Endometrial microvascular endothelial cells (primary cell): Measurements from ENCODE around the gene C15orf39. TPM values are rescaled to one million over a fixed set of nuclear protein-coding genes. Genes with fewer than 3 reads are reported as not detected.

Experiments used
- in situ Hi-C: cut with HindIII; loops from 2 replicates; pipeline ENCODE4 v1.10.0; 2017; ENCODE audit warnings: low sequenced_read_pairs, low pct_unique_long_range_greater_than_20kb; ENCODE audit errors: inconsistent ontology term
- total RNA-seq: library from RNA; depleted of rRNA; stranded (reverse); fragments of >200 nt; gene quantifications from one replicate; pipeline ENCODE4 v1.2.3, GENCODE V29; 2015; ENCODE audit errors: inconsistent ontology term

C15orf39 gene
- total RNA-seq, 1 donor from 2014 or later: 16.1 TPM

DNA sequence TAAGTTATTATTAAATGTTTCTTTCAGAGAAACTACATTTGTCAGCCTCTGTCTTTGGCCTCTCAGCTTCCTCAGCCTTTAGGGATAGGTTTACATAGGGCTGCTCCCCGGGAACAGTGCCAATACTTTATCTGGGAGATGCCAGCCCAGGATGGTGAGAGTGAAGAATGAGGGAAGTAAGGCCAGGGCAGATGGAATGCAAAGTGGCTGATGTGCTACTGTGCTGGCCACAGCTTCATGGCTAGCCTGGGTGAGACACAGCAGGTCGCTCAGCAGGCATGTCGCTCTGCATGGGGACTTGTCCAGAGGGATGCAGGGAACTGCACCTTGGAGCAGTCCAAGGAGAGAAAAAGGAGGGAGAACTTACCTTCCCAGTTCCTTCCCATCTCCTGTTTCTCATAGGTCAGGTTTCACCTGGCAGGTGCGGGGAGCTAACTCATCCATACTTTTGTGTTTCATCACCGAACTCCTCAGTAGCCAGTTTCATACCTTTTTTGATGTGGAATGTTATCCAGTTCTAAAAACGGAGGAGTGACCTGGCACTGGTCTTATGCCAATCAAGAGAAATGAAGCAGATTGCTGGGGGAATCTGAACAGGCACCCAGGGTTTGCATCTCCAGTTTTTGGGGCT, 30.9 kb upstream of the C15orf39 start:
- in situ Hi-C loops: no loop called here

DNA sequence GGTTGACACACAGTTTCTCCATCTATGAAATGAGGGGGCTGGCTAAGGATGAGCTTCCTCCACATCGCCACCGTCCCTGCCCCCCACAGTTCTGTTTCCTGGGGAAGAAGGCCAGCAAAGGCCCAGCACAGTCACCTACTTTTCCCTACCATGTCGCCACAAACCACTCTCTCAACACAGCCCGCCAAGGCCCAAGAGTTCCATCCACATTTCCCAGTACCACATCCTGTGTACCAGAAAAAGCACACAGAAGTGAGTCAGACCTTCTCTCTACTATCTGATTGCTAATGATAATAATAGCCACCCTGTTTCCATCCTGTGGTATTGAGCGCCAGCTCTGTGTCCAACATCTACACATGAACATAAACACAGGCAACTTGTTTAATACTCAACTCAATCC, 30.3 kb upstream of the C15orf39 start:
- in situ Hi-C loops: no loop called here

DNA sequence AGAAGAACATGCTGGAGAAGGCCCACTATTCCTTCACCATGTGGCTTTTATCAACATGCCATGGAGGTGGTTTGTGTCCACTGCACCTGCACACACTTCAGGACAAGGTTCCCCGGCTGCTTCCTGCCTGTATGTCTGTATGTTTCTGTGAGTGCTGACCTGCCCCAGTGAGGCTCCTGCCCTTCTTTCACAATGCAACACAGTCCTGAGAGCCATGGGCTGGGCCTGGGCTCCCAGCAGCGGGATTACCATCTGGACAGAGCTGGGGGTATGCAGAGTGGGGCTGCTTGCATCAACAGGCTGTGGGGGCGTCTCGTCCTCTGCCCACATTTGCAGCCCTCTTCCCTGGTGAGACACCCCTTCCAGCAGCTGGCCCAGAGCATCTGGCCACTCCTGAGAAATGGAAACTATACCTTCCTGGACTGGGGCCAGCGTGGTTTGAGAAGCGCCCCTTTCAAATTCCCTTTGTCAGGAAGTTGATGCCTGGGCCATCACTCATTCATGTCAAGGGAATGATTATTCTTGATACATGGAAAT, 29.3 kb upstream of the C15orf39 start:
- in situ Hi-C loops: no loop called here

DNA sequence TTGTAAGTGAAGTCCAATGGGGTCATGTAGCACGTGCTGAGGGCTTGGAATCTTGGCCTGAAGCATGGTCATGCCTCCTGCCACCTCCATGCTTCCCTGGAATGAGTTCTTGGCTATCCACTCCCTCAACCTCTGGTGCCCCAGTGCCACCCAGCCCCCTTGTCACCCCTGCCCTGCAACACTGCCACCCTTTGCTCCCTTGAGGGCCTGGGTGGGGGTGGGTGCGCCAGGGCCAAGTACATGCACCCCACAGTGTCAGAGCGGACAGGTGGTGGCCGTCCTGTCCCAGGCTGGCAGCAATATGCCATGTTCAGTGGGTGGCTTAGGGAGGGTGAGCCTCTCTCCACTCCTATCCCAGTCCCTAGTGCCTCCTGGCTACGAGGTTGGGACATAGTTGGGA, 27.6 kb upstream of the C15orf39 start:
- in situ Hi-C loops: no loop called here

DNA sequence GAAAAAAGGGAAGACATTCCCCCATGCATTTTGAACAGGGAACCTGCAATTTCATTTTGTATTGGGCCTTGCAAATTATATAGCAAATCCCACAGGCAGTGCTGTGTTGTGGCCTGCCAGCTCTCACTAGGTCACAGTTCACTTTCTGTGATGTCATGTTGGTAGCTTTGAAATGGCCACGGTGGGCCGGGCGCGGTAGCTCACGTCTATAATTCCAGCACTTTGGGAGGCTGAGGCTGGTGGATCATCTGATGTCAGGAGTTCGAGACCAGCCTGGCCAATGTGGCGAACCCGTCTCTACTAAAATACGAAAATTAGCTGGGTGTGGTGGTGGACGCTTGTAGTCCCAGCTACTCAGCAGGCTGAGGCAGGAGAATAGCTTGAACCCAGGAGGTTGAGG, 27.0 kb upstream of the C15orf39 start:
- in situ Hi-C loops: no loop called here

DNA sequence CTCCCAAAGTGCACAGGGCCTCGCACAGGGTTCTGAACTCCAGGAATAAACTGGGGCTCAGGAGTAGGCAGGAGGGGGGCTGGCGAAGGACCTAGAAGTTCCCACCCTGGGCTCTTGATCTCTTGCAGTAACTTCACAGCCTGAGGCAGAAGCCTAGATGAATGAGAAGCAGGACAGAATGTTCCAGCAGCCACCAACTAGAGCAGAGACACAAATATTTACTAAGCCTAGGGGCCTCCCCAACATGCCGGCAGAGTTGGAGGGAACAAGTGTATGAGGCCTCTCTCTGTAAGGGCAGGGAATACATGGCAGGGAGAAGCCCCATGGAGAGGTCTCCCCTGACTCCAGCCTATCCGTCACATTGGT, 25.3 kb upstream of the C15orf39 start:
- in situ Hi-C loops: no loop called here

DNA sequence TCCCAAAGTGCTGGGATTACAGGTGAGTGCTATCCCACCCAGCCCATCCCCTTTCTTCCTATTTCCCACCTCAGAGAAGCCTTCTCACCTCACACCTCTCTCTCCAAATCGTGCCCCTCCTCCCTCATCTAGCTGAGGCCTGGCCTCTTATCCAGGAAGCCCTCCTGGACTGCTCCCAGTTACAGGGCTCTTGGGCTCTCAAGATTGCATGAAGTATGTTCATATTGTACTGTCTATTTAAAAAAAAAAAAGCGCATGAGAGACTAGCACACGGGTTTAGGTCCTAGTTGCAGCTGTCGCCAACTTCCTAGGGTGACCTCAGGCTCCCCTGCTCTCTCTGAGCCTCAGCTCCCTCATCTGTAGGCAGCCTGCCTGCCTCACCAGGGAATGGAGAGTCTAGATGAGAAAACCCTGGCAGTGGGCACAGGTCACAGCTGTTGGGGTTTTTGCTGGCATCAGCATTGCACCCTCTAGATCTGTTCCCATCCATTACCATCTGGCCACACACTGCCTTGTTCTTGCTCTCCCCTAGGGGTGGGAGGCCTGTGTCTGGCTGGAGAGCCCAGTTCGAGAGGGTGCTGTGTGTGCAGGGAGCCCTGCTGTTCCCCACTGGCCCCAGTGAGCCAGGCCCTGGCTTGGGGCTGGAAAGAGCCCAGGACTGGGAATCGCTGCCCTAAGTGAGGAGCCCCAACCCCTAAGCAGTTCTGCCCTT, 24.2 kb upstream of the C15orf39 start:
- in situ Hi-C loops: no loop called here

DNA sequence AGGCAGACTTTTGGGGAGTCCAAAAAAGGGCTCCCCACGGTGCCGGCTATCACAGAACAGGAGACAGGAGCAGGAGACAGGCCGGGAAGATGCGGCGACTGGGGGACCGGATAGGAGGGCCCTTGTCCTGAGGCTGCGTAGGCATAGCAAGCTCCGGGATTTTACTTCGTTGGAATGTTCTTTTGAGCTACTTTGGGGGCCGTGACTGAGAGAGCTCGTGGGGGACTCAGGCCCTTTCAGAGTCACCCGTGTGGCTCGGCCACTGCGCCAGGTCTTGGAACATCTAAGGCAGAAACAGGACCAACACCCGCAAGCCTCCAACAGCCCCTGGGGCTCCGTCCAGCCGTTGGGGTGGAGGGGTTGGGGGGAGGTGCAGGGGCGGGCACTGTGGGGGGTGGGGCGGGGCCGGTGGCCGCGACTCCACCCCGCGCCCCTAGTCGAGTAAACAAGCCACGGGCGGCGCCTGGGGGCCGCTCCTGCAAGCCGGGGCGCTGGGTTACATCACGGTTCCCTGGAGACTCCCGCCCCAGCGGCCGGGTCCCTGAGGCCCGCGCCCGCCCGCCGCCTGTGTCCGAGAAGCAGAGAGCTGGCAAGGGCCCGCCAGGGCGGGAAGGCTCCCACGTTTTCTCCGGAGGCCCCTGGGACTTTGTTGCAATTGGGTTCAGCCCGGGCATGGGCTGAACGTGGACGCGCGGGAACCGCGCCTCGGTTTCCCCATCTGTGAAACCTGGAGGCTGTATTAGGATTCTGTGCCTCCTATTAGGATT, 23.3 kb upstream of the C15orf39 start:
- in situ Hi-C loops: no loop called here

DNA sequence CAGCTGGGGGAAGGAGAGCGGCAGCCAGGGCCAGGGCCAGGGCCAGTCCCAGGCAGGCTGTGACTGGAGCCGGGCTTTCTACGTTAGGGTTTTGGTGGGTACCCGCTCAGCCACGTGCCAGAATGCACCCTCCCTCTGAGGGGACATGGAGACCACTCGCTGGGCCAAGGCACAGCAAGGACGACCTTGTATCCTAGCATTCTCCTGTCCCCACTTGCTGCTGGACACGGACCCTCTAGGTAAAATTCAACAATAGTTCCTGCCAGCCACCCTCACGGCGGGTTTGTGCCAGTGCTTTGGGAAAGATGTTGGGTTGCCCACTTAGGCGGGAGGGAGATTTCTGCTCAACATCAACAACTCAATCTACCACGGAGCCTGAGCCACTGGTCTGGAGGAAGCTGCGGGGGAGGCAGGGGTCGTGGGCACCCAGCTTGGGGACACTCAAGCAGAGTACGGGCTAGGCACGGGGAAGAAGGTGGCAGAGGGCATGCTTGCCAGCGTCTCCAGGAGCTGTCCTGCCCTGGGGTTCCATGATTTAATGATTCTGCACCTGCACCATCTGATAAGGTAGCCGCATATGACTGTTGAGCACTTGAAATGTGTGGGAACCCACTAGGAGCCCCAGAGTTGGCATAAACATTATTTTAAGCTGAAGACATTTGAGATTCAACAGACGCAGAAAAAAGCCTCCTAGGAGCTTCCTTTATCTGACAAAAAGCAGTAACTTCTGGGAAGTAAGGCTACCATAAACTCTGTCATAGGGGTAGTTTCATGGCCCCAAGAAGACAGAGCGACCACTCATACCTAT, 22.5 kb upstream of the C15orf39 start:
- in situ Hi-C loops: no loop called here

DNA sequence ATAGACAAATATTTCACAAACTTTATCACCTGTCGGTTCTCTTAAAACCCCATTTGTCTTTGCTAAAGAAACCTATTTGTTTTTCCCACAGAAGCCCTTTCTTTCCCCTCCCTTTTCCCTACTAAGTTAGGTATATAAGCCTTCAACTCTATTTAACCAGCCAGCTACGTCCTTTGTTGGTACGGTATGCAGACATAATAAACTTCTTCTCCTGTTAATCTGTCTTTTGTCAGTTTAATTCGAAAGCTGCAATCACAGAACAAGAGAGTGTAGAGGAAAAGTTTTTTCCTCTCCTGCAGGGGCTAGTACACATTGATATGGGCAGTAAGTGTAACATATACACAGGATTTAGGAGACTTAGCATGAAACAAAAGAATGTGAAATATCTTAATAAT, 21.9 kb upstream of the C15orf39 start:
- in situ Hi-C loops: no loop called here

DNA sequence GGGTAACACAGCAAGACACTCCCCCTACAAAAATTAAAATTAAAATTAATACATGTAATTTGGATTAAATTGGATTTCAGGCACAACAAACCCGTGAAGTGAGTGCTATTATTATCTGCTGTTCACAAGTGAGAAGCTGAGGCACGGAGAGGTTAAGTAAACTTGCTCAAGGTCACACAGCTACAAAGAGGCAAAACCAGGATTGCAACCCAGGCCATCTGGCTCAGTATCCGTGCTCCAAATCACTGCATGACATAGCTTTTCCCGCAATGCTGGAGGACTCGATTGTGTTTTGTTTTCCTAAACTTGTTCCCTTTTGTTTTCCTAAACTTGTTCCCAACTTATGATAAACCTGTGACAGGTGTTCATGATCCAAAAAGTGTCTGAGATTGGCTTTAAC, 19.9 kb upstream of the C15orf39 start:
- in situ Hi-C loops: no loop called here

DNA sequence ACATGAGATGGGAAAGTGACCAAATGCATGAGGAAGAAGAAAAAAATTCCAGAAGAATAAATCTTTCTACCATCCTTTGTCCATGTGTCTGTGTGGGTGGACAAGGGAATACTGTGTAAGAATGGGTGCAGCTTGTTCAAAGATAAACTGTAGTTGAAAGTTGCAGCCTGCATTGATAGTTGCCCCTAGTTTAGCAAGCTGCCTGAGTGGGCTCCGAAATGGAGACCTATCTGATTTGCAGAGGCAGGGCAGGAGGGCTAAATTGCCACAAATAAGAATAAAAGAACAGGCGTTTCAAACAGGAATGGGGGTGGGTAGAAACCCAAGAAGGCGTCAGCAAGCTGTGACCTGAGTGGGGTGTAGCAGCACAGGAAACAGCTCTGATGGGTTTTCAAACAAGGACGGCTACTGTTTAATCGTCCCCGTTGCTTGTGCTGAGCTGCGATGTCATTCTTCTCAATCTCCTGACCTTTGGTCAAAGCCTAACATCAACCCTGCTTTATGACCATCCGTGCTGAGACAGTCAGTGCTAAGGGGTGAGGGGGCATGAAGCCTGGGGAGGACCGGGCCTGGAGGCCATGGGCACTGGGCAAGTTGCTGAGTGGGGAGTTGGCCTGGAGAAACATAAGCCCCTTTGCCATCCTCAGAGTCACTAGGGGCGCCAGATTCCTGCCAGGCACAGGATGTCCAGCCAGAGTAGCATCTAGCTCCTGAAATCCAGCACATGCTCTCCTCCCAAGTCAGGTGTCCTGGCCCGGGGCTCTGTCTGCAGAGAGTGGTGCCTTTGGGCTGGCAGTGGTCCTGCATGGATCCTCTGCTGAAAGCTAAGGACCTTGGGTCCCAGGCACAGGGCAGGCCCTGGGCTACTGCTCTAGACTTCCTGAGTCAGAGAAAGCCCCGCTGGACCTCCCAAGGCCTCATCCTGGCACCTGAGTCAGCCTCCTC, 19.2 kb upstream of the C15orf39 start:
- in situ Hi-C loops: no loop called here

DNA sequence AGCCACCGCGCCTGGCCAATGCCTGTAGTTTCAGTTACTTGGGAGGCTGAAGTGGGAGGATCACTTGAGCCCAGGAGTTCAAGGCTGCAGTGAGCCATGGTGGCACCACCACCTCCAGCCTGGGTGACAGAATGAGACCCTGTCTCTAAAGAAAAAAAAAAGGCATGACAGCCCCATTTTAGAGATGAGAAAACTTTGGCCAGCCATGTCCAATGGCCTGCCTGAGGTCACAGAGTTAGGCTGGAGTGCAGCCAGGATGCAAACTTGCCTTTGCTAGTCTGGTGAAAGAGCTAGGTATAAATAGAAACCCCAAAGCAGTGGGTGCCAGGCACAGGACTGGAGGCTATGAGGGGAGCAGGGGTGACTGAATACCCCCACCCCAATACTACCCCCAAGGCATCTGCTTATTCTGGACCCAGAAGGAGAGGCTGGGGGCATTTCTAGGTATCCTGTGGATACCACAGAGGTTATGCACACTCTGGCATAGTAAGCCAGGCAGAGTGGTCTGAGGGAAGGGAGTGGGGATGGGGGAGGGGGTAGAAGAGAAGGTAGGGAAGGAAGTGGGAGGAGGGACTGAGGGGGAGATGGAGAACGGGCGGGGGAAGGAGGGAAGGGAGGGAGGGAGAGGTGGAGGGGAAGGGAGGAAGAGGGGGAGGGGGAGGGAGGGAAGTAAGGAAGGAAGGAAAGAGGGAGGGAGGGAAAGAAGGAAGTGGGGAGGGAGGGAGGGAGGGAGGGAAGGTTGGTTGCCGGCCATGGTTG, 16.2 kb upstream of the C15orf39 start:
- in situ Hi-C loops: no loop called here

DNA sequence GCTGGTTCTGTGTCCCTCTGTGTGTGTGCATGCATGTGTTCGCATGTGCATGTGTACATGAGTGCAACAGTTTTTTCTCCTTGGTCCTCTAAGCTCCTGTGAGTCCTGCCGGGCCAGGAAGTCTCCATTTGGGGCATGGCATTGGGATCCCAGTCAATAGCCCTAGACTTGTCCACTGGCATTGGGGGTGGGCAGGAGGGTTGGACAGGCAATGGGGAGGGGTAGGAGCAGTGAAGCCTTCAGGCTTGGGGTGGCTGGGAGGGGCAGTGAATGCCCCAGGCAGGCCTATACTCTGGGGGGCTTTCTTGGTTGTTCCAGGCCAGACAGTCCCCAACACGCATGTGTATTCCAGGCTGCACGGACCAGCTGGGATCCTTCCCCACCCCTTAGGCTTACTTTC, 15.6 kb upstream of the C15orf39 start:
- in situ Hi-C loops: no loop called here

DNA sequence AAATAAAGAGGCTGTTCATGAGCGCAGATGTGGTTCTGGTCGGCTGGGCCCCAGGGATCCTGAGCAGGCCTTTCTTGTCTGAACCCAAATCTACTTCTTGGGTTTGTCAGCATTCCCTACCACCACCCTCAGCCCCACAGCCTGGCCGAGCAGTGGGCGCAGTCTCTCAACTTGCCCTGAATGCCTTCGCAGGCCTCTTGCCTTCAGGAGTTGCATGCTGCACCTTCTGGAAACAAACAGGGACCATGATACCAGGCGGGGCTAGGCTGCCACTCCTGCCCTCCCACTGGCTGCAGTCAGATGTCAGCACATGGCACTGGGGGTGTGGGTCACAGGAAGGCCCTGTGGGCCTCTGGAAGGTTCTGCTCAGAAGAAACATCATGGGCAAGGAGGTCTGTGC, 13.2 kb upstream of the C15orf39 start:
- in situ Hi-C loops: no loop called here

DNA sequence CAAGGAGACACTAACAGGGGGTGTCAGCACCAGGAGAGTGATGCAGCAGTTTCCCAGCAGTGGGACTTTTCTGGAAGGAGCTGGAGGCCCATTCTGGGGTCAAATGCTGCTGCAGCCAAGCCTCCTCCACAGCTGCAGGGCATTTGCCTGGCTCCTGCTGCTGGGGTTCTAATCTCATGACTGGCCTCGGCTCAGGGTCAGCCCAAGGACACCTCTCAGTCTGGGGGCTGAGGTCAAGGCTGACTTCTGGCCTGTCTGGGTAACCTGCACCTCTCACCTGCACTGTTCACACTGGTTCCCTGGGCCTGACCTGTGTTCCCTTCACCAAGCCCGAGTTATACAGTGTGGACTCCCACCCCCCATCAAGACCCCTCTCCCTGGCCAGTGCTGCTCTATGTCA, 10.4 kb upstream of the C15orf39 start:
- in situ Hi-C loops: no loop called here

DNA sequence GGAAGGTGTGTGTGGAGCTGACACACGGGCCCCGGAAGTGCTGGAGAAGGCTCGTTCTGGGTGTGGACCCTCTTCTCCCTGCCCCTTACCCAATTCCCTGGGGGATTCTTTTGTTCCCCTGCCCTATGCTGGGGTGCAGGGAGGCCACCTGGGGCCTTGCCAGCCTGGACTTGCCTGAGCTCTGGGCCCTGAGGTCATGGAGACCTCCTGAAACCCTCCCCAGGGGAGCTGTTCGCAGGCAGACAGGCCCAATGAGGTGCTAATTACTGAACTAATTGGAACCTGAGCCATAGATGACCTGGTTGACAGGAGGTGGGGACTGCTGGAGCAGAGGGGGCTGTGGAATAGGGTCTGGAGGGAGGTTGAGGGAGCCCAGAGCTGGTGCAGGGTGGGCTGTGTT, 9.4 kb upstream of the C15orf39 start:
- in situ Hi-C loops: no loop called here

DNA sequence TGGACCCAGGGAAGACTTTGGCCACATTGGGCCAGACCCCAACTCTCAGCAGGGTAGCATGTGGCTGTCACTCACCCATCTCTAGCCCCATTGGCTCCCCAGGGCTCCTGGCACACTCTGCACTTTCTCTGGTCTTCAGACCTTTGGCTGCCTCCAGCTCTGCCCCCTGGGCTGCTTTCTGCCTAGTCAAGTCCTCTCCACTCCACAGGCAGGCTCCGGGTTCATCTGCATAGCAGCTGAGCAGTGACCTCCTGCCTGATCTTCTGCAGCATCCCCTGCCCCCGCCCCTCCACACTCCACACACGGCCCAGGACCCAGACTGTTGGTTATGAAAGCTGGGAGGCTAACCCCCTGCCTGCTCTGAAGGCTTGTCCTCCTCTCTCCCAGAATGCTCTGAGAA, 8.4 kb upstream of the C15orf39 start:
- in situ Hi-C loops: no loop called here
